GM18499 (cell line): Measurements from ENCODE around the gene SLAMF9.

Source experiments
- ATAC-seq: cut with Tn5 transposase; IDR thresholded peaks from one replicate; pipeline ENCODE4 v1.9.1; 2021; ENCODE audit warnings: moderate number of reproducible peaks; ENCODE audit not compliant: insufficient read depth, unreplicated experiment

SLAMF9 gene

DNA sequence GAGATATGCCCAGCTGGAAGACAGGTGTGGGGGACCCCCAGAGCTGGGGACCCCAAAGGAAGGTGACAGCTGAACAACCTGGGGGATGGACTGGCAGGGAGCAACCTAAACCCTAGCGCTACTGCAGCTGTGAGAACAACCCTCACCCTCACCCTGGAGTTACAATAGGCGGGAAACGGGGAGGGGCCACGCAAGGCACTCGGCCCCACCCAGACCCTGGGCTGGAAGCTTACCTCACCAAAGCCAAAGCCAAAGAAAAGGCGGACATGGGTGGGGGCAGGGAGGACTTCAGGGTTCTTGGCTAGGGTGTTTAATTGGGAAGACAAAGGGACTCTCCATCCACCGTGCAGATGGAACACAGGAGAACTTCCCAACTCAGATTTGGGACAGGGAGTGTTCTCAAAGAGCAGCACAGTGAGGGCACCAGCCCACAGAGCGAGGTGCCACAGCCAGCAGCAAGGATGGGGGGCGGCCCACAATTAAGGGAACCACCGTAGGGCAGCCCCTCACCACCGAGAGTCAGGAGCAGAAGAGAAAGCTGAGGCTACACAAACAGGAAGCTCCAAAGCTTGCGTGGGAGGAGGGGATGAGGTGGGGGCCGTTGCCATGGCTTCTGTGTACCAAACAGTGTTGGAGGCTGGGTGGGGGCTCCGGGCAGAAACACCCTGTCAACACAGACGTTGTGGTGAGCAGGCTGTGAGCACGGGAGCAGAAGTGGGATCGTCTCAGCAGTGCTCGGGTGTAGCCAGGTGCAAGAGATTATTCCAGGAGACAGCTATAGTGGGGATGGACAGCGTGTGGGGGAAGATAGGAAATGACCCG is 30.6 kb downstream of the SLAMF9 start:
- peak; percentile 24 for ATAC-seq

DNA sequence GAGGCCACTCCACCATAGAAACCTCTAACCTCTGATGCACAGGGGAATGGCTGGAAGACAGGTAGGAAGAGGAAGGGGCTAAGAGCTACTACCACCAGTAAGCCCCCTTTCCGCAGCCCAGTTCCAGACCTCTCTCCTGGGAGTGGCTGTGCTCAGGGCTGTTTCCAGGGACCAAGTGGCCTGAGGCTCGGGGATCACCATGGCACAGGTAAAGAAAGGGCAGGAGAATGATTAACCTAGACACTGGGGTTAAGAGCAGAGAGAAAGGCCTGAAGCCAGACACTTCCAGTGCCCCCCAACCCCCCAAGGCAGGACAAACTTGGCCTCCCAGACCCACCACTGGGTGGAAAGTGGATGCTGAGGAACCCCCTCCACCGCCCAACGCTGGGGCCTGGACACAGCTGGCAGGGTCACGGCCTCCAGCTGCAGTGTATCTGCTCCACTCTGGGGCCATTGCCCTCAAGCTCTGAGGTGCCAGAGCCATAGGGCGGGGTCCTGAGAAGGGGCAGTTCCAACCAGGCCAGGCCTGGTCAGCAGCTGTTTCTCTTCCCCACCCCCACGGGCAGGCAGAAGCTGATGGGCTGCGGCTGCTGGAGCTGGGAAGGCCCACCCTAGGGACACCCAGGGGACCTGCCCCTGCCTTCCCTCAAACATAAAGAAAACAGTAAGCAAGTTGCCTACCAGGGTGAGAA is 31.4 kb downstream of the SLAMF9 start:
- no peak for ATAC-seq

DNA sequence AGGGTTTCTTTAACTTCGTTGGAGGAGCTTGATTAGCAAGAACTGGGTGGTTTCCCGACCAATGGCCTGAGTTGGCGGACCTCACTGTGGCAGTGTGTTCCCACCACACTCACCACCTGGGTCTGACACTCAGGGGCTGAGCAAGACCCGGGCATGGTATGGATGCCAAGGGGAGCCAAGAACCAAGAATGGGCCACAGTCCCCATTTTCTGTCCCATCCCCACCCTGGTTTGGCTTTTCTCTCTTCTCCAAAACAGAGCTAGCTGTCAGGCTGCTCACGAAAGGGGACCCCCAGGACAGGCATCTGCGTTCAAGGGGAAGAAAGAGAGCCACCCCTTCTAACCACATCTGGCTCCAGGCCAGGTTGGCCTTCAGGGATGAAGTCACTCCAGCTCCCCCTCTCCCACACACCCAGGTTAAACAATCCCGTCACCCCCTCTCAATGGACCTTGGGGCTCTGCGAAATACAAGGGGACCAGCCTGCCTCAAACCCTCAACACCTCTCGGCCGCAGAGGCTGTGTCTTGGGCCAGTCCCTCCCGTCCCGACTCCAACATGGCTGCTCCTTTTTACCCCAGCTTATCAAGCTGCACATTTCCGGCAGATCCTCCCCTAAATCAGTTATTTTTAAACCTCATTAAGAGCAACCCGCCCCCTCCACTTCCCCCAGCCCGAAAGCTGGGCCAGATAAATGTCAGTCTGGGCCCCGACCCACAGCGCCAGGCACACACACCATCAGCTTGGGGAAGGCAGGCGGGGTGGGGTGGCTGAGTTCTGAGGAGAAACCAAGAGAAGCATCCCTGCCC is 32.1 kb downstream of the SLAMF9 start:
- no peak for ATAC-seq

DNA sequence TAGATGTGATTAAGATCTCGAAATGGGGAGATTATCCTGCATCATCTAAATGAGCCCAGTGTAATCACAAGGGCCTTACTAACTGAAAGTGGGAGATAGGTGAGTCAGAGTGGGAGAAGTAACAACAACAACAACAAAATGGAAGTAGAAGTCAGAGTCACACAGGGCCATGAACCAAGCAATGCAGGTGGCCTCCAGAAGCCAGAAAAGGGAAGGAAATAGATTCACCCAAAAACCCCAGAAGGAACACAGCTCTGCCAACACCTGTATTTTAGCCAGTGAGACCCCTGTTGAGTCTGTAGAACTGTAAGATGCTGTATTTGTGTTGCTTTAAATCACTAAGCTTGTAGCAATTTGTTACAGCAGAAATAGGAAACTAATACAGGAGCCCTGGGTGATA is 32.8 kb downstream of the SLAMF9 start:
- ATAC-seq: no peak

DNA sequence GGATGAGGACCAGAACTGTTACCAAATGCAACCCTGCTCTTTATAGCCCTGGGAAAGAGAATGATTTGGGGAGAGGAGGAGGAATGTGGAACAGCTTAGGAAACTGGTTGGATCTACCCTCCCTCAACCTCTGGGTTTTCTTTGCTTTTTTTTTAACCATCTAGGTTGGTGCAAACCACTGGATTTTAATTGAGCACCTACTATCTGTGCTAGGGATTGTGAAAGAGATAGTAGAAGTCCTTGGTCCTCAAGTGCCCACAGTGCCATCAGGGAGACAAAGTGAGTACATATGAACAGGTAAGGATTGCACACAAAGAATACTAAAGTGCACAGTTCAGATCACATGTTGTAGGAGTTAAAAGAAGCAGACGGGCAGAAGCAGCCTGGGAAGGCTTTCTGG is 33.4 kb downstream of the SLAMF9 start:
- no peak for ATAC-seq

DNA sequence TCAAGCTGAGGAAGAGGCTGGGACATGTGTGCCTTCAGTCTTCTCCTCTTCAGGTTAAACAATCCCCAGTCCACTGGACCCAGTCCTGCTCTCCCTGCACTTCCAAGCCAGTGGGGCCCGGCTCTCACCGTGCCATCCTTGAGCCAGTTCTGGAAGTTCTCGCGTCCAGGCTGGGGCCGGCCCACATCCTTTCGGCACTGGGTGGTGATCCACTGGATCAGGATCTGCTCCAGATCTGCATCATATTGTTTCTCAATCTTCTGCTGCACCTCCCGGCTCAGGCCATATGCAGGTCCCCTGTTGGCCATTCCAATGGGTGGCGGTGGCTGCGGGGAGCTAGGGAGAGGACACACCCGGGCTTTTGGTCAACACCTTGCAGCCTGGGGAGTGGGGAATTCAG is 33.8 kb downstream of the SLAMF9 start:
- no peak for ATAC-seq

DNA sequence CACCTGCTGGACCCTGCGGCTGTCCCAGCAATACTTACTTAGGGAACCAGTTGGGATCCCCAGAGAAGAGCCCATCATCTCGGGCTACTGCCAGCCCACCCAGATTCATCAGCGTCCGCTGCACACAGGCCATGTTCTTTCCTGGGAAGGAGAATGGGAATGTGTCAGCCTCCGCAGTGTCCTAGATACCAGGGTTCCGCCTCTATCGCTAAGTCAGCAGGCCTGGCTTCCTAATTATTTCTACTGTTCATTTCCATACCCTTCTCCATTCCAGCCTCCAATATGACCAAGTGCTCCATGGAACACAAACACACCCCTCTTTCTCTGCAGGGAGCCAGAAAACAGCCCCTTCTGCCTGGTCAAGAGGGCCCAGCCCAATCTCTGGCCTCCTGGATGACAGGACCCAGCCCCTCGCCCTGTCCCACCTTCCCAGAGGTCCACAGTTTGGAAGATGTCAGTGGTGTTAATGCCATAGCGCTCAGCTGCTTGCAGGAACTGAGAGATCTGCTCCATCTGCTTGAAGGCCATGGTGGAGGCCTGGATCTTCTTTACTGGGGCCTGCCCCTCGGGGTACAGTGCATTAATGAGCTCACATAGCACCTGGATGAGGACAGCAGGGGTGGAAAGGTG is 34.7 kb downstream of the SLAMF9 start:
- ATAC-seq: no peak

DNA sequence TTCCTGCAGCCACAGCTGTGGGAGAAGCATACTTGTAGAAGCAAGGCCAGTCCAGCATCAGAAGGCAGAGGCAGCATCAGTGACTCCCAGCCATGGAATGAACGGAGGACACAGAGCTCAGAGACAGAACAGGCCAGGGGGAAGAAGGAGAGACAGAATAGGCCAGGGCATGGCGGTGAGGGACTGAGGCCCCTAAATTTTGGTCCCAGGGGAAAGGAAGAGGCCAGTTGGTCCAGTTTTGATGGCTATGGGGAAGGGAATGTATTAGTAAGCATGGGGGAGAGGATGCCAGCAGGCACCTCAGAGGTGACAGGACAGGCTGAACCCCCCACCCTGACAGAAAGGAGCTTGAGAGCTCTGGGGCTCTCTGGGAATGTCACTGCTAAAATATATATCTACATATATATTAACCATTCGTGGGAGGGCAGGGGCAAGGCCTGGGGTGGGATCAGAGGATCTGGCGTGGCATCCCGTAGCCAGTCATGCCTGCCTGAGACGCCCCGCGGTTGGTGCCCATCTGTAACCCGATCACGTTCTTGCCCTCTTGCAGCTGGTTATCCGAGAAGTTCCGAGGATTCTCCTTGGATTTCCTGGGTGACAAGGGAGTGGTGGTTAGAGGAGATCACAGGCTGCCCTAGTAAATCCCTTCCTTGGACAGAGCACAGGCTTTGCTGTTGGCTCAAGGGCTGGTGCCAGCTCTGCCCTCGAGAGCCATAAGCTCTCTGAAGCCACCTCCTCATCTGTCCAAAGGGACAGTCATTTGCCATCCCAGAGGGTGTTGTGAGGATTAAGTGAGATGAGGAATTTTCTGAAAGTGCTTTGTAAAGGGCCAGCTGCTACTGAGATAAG is 35.5 kb downstream of the SLAMF9 start:
- ATAC-seq: no peak

DNA sequence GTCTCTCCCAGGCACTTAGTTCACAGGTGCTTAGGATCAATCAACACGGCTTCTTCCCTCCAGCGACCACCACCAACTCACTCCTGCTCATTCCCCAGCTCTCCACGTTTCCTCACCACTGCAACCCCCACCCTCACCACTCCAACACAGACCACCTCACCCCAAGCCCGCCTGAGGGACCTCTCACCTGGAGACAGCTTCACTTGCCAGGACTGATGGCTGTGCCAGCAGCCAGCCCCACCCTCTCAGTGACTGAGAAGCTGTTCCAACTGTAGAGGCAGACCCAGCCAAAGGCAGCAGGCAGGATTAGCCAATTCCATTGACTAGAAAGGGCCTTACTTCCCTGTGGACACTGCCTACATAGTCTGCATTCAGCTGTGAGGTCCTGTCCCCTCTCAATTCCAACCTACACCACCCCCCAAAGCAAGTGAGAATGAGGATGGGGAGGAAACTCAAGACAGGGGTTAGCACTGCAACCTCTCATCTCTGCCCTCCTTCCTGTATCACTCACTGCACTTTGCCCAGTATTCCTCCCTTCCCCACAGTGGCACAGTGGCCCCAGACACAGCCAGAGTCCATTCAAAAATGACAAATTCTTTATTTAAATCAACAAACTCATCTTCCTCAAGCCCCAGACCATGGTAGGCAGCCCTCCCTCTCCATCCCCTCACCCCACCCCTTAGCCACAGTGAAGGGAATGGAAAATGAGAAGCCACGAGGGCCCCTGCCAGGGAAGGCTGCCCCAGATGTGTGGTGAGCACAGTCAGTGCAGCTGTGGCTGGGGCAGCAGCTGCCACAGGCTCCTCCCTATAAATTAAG is 36.3 kb downstream of the SLAMF9 start:
- ATAC-seq: no peak

DNA sequence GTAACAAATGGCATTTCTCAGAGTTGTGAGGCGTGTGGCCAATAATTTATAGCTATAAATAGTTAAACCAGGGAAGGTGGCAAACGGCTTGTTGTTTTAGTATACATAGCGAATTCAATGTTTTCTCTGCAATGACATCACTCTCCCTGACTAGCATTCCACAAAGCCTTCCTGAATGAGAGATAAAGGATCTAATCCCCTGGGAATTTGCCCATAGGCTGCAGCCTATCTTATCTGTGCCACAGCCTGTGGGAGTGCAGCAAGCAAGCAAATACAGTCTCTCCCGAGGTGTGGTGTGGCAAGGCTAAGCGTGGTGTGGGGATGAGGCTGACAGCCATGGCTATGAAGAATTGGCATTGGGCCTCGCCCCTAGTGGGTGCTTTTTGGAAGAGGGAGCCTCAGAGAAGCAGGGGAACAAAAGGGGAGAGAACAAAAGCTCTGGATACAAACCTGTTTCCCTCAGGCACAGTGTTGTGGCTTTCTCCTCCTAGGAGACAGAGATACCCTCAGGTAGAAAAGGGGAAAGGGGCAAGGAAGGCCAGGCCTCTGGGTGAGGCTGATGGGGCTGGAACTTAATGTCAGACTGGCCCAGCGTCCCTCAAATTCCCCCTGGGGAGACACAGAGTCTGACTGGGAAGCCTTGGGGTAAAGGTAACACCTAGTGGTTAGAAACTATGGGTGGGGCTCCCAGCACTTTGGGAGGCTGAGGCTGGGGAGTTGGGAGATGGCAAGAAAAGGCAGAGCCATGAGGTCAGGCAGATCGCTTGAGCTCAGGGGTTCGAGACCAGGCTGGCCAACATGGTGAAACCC is 37.6 kb downstream of the SLAMF9 start:
- no peak for ATAC-seq

DNA sequence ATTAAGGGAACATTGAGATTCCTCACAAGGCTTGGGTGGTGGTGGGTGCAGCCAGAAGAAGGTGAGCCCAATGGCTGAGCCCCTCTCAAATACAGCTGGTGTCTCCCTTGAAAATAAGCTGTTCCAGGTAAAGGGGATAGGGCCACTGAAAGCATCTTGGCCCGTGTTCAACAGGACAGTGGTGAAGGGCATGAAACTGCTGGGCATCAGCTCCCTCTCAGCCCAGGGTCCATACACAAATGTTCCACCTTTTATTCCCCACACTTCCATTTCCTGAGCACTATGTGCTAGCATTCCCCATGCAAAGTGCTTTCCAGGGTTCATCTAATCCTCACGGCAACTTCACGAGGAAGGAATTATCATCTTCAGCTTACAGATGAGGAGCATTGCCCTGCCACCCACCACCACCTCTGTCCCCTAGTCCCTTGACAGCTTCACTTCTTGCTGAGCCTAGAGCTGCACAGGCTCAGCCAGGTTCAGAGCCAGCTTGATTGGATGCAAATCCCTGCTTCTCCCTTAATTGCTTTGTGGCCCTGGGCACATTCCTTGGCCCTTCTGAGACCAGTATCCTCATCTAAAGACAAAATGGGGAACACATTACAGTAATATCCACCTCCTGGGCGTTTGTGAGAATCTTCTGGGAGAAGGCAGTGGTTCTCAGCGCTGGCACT is 38.3 kb downstream of the SLAMF9 start:
- no peak for ATAC-seq

DNA sequence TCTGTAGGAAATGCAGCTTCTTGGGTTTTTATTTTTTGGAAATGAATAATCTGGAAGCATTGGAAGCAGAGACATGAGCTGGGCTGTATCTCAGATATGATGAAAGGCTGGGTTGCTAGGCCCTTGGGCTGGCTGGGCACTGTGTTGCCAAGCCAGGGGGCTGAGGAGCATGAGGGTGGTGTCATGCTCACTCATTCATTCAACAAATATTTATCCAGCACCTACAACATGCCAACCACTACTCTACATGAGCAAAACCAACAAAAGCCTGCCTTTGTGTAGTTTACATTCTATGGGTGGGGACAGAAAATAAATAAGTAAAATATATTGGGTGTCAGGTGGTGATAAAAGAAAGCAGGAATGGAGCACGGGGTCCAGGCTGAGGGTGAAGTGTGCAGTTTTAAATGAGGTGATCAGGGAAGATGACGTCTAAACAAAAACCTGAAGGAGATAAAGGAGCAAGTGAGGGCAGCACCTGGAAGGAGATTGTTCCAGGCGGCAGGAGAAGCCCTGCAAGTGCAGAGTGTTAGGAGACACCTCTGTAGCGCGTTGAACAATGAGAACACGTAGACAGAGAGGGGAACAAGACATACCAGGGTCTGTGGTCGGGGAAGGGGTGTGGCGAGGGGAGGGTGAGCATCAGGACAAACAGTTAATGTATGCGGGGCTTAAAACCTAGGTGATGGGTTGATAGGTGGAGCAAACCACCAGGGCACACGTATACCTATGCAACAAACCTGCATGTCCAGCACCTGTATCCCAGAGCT is 39.6 kb downstream of the SLAMF9 start:
- no peak for ATAC-seq

DNA sequence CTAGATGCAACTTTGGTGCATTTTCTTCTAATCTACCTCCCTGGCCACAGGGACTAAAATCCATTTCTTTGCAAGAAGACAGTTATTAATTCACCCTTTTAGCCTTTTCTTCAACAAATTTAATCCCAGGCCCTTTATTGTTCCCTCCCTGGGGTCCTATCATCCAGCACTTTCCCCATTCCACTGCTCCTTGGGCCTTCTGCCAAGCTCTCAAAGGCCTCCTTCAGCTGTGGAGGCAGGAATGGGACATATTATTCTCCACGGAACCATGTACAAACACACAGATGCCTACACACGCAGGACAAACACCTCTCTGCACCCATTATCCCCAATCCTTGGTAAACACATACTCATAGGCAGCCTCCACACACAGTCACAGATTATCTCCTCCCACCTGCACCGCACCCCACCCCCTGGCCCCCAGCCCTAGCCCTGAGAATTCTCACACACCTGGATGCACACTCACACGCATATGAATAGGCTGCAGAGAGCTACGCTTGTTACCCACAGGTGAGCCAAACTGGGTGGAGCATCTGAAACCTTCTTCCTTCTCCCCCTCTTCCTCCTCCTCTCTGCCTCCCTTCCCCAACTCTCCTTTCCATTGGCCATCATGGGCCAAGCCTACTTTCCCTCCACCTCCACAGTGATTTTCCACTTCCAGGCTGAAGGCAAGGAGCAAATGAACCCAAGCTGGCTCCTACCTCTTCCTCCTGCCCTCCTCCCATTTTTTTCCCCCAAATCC is 40.4 kb downstream of the SLAMF9 start:
- ATAC-seq: no peak

DNA sequence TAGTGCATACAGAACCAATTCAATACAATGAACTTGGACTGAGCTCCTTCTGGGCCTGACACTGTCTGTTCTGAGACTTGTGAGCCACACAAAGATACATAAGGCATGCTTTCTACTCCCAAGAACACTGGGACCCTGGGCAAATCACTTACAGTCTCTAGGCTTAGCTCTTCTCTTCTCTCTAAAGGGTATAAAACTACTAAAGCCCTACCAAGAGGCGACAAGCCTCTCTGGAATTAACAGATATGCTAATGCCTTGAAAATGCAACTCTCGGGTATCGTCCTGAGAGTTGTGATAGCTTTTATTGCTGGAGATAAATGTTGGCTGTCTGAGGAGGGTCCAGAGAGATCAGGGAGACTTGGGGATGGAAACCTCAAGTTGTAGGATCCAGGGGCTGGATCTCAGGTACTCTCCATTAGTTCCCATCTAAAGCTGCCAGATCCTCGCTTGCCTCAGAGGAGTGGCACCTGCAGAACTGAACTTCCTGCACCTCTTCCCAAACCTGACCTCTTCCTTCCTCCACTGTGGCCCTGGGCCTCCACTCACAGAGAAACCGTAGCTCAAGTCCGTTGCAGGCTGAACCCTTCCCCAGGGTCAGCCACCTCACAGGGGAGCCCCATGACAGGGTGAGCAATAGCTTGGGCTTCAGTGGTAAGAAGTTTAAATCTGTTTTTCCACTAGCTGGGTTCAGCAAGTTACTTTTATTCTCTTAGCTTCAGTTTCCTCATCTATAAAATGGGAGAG is 42.5 kb downstream of the SLAMF9 start:
- no peak for ATAC-seq
